KOPT-K1 (cell line): ENCODE results near the gene NELFE.

ENCODE experiments used
- H3K27ac ChIP-seq: fragments of 200-600 bp; sonication (generic); 2 replicates; pipeline ENCODE4 v1.5.1; 2016; ENCODE audit warnings: antibody characterized with exemption, mild to moderate bottlenecking, low read depth, low read length; ENCODE audit not compliant: poor library complexity, severe bottlenecking
- H3K36me3 ChIP-seq: fragments of 200-600 bp; sonication (generic); 2 replicates; pipeline ENCODE4 v1.5.1; 2017; ENCODE audit warnings: antibody characterized with exemption, mild to moderate bottlenecking, low read length, moderate library complexity; ENCODE audit not compliant: insufficient read depth
- H3K9me3 ChIP-seq: fragments of 200-600 bp; sonication (generic); 2 replicates; pipeline ENCODE4 v1.5.1; 2017; ENCODE audit warnings: antibody characterized with exemption, low read length, mild to moderate bottlenecking; ENCODE audit not compliant: insufficient read depth, poor library complexity, severe bottlenecking

NELFE gene

DNA sequence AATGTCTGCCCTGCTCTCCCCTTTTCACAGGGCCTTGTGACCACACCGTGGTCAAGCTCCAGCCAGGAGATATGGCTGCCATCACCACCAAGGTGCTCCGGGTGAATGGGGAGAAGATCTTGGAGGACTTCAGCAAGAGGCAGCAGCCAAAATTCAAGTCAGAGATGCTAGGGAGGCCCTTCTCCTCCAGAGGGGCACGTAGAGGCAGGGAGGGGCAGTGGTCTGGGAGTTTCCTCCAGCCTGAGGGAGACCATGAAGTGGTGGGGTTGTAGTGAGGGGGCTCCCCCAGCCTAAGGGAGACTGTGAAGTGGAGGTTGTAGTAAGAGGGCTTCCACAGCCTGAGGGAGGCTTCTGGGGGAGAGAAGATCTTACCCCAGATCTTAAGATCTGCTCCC lies 9.2 kb upstream of the NELFE start:
- Histone ChIP-seq H3K36me3 (peaks cover 81% of the 10 kb centered on the region), H3K27ac (no peak overlapping the region), H3K9me3 (no peaks in the 10 kb centered on the region)

- Histone ChIP-seq H3K27ac (no peak overlapping the region), H3K36me3 (peaks cover 88% of the 10 kb centered on the region), H3K9me3 (no peaks in the 10 kb centered on the region)
Measured at GRCh38 chr6:31966997-31967925, 8.5 kb upstream of the NELFE start.

- H3K9me3 ChIP-seq: no peaks in the 10 kb centered on the region
- no peak overlapping the region for H3K27ac ChIP-seq
- peaks cover 95% of the 10 kb centered on the region for H3K36me3 ChIP-seq
Measured at GRCh38 chr6:31966506-31966905, 7.7 kb upstream of the NELFE start.

GRCh38 chr6:31965700-31966099 lies 6.9 kb upstream of the NELFE start:
- no peak overlapping the region for H3K27ac ChIP-seq
- peaks cover 100% of the 10 kb centered on the region for H3K36me3 ChIP-seq
- H3K9me3 ChIP-seq: no peaks in the 10 kb centered on the region

DNA sequence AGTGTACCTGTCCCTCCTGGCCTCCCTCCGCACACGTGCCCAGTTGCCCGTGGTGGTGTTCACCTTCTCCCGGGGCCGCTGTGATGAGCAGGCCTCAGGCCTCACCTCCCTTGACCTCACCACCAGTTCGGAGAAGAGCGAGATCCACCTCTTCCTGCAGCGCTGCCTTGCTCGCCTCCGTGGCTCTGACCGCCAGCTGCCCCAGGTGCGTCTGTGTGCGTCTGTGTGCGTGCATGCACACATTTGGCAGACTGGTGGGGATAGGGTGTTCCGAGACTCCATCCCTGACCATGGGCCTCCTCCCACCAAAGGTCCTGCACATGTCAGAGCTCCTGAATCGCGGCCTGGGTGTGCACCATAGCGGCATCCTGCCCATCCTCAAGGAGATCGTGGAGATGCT lies 5.2 kb upstream of the NELFE start:
- Histone ChIP-seq H3K36me3 (peaks cover 91% of the 10 kb centered on the region), H3K9me3 (no peaks in the 10 kb centered on the region), H3K27ac (no peak overlapping the region)

- Histone ChIP-seq H3K27ac (no peak overlapping the region), H3K9me3 (no peaks in the 10 kb centered on the region), H3K36me3 (peaks cover 76% of the 10 kb centered on the region)
Measured at GRCh38 chr6:31961616-31962015, 2.8 kb upstream of the NELFE start.

DNA sequence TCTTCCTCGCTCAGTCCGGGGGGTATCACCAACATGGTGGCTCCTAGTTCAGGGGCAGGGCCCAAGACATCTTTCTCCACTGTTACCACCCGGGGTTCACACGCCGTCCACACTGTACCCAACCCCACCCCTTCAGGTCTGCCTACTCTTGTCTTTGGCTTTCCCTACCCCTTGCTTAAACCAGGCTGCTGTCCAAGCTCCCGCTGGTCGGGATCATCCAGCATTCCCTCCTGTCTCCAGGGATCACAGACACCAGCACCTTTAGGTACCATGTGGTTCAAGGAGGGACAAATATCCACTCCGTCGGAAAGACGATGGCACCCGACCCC lies 395 bp downstream of the NELFE start:
- Histone ChIP-seq H3K36me3 (peaks cover 76% of the 10 kb centered on the region), H3K9me3 (no peaks in the 10 kb centered on the region), H3K27ac (peak overlapping the region; percentile 77)

- H3K36me3 ChIP-seq: peaks cover 76% of the 10 kb centered on the region
- H3K27ac ChIP-seq: no peak overlapping the region
- H3K9me3 ChIP-seq: no peaks in the 10 kb centered on the region
Measured at GRCh38 chr6:31956796-31957195, 2.0 kb downstream of the NELFE start.

DNA sequence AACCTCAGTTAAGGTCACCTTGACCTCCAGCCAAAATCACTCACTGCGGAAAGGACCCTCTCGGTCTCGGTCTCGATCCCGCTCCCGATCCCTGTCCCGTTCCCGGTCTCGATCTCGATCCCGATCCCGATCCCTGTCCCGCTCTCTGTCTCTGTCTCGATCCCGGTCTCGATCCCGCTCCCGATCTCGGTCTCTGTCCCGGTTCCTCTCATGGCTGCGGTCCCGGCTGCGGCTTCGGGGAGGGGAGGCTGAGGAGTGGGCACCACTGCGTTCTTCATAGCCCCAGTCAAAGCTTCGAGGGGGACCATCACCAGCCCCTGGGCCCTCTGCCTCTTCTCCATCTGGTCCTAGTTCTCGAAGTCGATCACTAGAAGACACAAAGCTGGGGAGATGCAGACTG lies 4.3 kb downstream of the NELFE start:
- Histone ChIP-seq H3K36me3 (peaks cover 68% of the 10 kb centered on the region), H3K9me3 (no peaks in the 10 kb centered on the region), H3K27ac (no peak overlapping the region)

- Histone ChIP-seq H3K9me3 (no peaks in the 10 kb centered on the region), H3K27ac (no peak overlapping the region), H3K36me3 (peaks cover 68% of the 10 kb centered on the region)
Measured at GRCh38 chr6:31952890-31953289, 5.9 kb downstream of the NELFE start.

DNA sequence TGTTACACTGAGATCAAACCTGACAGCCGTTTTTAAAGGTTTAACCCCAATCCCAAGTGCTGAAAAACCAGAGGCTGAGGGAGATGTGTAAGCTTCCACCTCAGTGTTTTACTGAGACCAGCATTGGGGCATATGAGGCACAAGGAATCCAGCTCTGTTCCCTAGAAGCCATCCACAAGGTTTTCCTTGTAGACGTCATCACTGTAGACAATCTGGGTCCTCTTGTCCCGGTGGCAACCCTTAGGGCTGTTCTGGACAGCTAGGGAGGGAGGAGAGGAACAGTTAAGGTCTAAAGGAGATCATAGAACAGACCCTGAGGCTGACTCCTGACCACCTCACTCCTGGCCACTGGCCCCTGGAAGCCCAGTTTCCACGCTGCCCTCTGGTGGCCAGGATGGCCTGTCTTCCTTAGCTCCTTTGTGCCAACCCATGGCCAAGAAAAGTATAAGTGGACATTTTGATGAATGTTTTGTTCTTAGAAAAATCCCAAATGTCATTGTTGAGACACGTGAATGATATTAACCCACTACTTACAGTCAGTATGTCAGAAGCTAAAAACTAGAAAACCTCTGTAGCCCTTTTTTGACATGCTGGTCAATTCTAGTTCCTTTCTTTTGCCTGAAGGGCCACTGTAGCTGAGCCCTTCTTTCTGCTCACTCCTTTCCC lies 6.5 kb downstream of the NELFE start:
- Histone ChIP-seq H3K9me3 (no peaks in the 10 kb centered on the region), H3K27ac (no peak overlapping the region), H3K36me3 (peaks cover 67% of the 10 kb centered on the region)

GRCh38 chr6:31949926-31950548 lies 8.7 kb downstream of the NELFE start:
- Histone ChIP-seq H3K9me3 (no peaks in the 10 kb centered on the region), H3K27ac (no peak overlapping the region)

DNA sequence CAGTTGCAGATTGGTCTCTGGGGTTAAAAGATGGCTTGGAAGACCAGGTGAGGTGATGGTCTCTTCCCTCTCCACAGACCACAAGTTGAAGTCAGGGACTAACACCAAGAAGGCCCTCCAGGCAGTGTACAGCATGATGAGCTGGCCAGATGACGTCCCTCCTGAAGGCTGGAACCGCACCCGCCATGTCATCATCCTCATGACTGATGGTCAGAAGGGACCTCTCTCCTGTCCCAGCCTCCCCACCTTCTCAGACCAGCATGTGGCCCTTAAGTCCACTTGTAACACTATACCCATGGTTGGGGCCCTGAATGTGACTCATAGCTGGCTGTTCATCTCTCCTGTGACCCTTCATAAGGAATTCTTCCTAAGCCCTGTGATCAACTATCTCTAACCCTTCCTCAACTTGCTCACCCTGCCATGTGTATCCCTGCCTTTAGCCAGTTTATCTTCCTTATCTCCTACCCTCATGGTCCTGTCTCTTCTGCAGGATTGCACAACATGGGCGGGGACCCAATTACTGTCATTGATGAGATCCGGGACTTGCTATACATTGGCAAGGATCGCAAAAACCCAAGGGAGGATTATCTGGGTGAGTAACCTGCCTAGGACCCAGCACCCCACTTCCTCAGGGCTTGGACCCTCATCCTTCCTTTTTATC lies 9.9 kb downstream of the NELFE start:
- Histone ChIP-seq H3K27ac (no peak overlapping the region), H3K9me3 (no peaks in the 10 kb centered on the region), H3K36me3 (peaks cover 34% of the 10 kb centered on the region)

More at GRCh38 chr6:31949926-31950548, 8.7 kb downstream of the NELFE start:
- H3K36me3 ChIP-seq: peaks cover 45% of the 10 kb centered on the region

GRCh38 chr6:31948306-31948705 lies 10.5 kb downstream of the NELFE start:
- peaks cover 28% of the 10 kb centered on the region for H3K36me3 ChIP-seq
- no peaks in the 10 kb centered on the region for H3K9me3 ChIP-seq

DNA sequence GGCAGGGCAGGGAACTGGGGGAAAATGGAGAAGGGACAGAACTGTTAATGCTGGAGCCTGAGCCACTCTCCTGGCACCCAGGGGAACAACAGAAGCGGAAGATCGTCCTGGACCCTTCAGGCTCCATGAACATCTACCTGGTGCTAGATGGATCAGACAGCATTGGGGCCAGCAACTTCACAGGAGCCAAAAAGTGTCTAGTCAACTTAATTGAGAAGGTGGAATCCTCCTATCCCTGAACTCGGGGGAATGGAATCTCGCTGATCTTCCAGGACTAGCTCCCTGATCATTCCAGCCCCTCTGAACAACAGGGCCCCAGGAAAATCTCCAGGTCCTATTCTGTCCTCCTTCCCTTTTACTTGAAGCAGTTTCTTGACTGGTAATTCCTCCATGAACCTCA lies 10.9 kb downstream of the NELFE start:
- H3K36me3 ChIP-seq: peaks cover 23% of the 10 kb centered on the region
- no peaks in the 10 kb centered on the region for H3K9me3 ChIP-seq
- H3K27ac ChIP-seq: no peak overlapping the region

More at GRCh38 chr6:31948306-31948705, 10.5 kb downstream of the NELFE start:
- no peak overlapping the region for H3K27ac ChIP-seq
